ENCODE data around the gene MYL4.
"Not testable (repeated sequence)": the region's sequence is repeated elsewhere in the genome, so short reads cannot be mapped to it uniquely, and the experiment has no call there.

Gene MYL4

DNA sequence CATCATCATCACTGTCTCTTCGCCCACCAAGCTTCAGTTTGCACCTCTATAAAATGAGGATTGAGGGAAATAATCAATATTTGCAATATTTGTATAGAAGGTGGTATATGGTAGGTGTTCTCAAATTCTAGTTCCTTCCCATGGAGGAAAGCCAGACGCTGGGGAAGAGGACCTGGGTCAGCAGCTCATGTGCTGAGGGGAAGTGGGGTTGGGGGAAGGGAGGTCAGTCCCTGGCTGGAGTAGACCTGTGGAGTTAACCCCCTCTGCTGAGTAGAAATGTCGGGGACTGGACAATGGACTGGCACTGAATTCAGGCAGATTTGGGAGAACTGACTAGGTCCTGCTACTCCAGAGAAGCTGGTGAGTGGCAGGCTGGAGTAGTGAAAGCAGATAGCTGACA, 31.7 kb downstream of the MYL4 start:
- DNase-seq = peak in 4 of 56 donors; percentile 1 to 10 (median 3)

DNA sequence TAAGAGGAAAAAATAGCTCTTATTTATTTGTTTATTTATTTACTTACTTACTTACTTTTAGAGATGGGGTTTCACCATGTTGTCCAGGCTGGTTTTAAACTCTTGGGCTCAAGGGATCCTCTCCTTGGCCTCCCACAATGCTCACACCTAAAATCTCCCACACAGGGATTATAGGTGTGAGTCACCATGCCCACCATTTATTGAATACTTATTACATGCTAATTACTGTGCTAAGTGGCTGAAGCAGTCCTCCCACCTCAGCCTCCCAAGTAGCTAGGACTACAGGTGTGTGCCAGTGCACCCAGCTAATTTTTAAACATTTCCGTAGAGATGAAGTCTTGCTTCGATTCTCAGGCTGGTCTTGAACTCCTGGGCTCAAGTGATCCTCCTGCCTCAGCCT, 33.5 kb downstream of the MYL4 start:
- DNase-seq = no peak

DNA sequence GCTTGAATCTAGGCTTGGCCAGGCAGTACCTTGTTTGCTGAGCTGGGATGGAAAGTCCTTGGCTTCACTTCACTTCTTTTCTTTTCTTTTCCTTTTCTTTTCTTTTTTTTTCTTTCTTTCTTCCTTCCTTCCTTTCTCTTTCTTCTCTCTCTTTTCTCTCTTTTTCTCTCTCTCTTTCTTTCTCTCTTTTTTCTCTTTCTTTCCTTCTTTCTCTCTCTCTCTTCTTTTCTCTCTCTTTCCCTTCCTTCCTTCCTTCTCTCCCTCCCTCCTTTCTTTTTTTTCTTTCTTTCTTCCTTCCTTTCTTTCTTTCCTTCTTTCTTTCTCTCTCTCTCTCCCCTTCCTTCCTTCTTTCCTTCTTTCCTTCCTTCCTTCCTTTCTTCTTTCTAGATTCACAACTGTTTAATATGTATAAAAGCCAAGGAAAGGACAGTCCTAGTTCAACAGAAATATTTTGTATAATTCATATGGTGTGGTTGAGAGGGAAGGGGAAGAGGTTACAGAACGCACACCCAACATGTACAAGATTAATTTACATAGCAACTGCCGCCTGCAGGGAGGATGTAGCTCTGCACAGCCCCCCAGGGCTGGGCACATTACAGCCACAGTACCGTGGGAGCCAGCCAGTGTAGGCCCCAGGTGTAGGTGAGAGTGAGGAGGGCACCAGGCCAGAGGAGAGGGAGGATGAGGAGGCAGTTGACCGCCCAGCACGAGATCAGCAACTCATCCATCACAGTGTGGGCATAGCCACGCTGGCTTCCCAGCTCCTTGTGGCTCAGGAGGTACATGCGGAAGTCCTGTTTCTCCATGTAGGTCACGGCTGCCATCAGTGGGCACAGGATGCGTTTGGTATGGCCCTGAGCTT, 34.8 kb downstream of the MYL4 start:
- DNase-seq = no peak

DNA sequence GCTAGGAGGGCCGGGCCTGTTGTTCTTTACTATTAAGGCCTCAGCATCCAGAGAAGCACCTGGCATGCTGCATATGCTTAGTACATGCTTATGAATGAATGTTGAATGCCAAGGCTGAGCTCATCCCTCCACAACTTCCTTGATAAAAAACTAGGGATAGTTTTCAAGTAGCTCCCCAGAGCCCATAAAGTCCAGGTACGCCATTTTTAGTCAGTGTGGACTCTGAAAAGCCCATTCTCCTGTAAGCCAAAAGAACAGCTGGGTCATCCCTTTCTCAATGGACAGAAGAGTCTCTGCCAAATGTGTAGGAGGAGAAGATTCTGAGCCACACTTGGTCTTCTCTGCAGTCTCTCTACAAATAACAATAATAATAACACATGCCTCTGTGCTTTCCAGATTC, 35.5 kb downstream of the MYL4 start:
- no peak for DNase-seq

DNA sequence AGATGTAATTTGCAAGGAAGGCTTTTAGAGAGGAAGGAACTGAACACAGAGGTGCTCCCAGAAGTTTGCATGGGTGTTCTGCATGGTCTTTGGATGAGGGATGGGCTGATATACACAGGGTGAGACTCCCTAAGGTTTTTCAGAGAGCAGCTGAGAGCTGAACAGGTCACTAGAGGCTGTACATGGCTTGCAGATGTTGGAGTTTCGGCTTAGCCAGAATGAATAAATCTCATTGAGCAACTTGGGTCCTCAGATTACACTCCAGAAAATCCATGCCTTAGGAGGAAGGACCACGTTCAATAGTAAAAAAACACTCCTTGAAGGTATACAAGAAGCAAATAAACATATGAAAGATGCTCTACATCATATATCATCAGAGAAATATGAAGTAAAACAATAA, 37.0 kb downstream of the MYL4 start:
- no peak for DNase-seq

DNA sequence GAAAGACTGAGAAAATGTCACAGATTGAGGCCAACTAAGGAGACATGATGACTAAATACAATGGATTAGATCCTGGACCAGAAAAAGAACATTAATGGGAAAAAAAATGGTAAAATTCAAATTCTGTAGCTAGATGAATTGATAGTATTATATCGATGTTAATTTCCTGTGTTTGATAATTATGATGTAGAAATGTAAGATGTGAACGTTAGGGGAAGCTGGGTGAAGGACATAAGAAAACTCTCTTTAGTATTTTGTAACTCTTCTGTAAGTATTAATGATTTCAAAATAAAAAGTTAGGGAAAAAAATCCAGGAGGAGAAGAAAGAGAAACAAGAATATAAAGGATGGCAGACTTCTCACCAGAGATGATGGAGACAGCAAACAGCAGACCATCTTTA, 41.7 kb downstream of the MYL4 start:
- DNase-seq = no peak

DNA sequence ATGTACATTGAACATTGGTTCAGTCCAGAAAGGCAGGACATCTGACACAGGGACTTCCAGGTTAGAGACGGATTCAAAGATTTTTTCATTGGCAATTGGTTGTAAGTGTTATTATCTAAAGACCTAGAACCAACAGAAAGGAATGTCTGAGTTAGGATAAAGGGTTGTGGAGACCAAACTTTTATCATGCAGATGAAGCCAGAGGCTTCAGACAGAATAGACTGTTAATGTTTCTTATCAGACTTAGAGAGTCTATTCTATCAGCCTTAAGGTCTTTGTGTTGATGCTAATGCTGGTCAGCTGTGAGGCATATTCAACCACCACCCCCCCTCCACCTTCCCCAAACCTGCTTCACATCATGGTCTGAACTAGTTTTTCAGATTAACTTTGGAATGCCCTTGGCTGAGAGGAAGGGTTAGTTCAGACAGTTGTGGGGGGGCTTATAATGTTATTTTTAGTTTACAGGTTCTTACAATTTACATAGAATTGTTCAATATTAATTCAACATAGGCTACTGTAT, 42.3 kb downstream of the MYL4 start:
- DNase-seq = no peak

DNA sequence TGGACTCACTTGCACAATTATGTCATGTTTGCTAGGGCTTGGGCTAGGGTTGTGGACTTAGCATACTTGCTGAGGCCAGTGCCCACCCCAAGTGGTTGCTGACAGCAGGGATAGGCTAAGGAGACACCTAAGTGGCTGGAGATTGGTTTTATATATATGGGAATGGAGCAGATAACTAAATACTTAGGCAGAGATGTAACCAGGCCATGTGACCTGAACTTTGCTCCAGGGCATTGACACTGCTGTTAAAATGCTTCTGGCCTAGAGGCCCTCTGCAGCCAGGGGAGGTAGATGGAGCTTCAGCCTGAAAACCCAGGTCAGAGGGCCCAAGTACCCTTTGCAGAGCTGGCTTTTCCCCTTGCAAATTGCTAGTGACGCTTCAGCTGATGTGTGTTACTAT, 43.1 kb downstream of the MYL4 start:
- DNase-seq = no peak

DNA sequence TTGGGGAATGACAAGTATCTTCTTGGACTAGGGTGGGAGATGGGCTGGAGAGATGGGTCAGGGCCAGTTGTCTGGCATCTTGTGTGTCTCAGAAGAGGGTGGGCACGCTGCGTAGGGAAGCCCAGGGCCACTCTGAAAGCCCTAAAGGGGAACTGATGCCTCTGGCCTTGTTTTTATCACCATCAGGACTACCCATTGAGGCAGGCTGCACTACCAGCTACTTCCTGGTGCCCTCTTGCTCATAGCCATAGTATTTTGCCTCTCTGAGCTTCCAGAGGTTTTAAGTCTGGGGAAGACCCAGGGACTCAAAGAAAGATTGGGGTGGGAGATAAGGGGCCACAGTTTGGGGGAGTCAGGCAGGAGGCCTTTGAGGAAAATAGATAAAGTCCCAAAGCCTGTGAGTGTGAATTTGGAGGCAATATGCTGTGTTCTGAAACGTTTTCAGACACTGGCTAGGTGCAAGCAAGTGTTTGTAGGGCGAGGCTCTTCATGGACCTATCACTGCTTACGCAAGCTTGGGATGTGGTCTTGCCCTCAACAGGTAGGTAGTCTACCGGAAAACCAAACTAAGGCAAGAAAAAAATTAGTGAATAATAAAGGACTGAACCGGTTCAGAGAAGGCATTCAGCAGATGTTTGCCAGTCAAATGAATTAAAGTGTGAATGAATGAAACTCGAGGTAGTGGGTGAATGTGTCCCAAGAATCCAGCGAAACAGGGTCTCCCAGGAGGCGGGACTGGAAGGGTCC, 43.8 kb downstream of the MYL4 start:
- DNase-seq = no peak

DNA sequence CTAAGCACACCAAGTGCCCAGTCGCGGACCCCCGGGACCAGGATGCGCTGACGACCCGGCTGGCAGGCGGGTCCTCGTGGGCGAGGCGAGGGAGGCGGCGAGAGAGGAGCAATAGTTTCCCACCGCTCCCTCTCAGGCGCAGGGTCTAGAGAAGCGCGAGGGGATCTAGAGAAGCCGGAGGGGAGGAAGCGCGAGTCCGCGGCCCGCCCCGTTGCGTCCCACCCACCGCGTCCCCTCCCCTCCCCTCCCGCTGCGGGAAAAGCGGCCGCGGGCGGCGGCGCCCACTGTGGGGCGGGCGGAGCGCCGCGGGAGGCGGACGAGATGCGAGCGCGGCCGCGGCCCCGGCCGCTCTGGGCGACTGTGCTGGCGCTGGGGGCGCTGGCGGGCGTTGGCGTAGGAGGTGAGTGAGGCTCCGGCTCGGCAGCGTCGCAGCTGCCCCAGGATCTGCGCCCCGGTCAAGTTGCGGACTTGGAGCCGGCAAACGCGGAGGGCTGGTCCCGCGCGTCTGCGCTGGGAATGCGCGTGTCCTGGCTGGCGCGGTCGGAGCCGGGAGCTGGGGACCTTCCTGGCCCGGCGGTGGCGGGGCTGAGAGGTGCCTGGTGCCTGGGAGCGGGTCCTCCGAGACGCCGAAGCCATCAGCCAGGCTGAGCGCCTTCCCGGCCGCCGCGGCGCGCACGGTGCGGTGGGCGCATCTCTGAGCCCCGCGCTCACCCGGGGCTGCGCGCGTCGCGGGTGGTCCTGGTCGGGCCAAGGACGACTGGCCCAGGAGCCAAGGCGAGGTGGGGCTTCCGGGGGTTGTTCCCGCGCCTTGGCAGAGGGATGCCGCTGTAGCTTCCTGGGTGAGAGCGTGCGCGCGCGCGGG, 44.6 kb downstream of the MYL4 start, which contains the start of gene ITGB3:
TSS of gene ITGB3 (plus strand) at position 287 of the 862 bp plus-strand sequence. CDS start at position 322, 35 bp downstream.
- DNase-seq = peak in 31 of 56 donors; percentile 2 to 64 (median 19)

DNA sequence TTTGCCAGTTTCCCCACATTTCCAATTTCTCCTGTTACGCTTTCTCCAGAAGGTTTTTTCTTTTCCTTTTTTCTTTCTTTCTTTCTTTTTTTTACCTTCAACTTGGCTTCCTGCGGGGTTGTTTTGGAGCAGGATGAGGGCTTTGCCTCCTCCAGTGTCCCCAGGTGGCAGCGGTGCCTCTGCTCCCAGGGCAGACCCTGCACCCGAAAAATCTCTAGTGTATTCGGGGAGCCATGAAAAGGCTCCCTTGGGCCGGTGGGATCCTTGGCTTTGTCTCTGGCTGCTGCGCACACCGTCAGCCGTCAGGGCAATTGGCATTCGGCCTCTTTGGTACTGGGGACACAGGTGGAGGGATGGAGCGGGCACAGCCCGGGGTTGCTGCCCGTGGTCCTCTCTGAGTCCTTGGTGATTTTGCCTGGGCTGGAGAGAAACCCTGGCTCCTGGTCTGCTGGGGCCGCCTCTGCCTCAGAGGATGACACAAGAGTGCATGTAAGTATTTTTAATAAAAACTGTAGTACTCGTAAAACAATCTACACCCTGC, 45.3 kb downstream of the MYL4 start:
- no peak for DNase-seq

DNA sequence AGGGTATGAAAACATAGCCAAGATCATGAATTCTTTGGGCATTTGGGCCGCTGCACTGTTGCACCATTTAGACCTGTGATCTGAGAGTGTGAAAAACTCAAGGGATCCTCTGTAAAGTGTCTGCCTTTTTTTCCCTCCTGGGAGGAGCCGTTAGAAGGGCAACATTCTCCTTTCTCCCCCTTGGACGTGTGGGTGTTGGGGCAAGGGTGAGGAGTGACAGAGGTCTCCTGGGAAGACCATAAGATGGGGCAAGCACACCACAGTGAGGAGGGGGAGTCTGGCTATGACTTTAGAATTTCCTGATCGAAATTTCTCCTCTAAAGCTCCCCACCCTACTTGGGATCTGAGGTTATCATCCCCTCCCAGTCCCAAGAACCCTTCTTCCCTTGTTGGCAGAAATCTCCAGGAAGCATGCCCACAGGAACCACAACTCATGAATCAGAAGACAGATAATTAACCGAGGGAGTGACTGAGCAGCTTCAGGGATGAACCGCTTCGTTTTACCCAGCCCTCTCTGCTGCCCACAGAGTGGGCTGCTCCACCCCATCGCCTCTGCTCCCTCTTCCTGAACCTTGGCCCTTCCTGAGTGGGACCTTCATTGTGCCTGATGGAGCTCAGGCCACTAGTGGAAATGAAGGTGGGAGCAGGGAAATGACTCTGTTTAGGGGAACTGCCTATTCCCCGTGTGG, 48.6 kb downstream of the MYL4 start:
- no peak for DNase-seq

DNA sequence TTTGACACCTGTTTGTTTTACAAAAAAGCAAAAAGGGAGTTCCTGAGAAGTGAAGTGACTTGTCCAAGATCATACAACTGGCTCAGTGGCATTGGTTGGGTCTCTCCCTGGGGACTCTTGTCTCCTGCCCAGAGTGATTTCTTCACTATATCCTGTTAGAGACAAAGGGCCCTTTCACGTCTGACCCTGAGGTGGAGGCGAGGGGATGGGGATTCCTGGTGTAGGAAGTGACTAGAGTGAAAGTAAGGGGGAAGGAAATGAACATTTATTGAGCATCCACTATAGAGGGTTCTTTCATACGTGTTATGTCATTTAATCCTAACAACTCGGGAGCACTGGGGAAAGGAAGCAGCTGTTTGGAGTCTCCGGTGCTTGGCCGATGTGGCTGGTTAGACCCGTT, 53.4 kb downstream of the MYL4 start:
- no peak for DNase-seq

DNA sequence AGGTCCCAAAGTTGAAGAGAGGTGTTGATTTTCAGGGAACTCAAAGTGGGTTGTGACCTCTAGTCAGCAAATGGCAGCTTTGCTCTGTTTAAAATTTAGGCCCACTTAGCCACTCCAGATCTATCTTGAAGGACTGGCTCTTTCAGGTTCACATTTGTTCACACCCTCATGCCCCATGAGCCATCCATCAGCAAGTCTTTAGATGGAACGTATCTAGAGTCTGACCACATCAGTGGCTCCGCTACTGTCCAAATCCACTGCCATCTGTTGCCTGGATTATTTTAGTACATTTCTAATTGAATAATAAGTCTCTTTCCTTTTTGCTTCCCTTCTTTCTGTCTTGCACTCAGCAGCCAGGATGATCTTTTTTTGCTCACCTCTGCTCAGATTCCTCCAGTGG, 55.0 kb downstream of the MYL4 start:
- DNase-seq = no peak

DNA sequence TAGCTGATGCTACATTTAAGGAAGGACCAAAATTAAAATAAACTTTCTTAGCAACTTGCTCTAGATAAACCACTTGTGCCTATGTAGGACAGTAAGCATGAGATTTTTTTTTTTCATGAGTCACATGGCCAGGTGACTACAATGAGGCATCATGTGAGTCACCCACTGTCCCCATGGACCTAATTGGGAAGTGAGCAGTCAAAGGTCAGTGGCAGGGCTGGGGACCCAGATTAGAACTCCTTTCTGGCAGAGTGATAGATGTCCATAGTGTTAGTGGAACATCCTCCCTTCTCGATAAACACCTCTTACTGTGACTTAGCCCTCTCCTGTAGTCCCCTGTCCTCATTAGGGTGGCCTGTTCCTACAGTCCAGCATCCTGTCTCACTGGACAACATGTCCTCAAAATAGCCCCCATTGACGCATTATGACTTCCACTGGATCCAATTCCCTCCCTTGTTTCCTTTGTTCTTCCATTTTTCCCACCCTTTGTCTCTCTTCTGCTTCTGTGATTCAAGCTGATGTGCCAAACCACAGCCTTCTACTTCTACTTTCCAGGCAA, 56.9 kb downstream of the MYL4 start:
- no peak for DNase-seq

DNA sequence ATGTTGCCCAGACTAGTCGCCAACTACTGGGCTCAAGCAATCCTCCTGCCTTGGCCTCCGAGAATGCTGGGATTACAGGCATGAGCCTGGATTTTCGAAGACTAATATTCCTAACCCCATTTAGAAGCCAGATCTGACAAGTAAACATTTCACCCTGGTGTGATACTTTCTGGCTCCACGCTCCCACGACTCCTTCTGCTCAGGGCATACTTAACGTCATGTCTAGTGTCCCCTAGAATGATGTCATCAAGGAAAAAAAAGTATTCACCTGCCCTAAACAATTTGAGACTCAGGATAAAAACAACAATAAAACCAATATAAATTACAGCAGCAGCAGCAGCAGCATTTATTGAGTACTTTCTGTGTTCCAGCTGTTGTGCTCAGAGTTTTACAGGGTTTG, 57.6 kb downstream of the MYL4 start:
- DNase-seq = no peak

DNA sequence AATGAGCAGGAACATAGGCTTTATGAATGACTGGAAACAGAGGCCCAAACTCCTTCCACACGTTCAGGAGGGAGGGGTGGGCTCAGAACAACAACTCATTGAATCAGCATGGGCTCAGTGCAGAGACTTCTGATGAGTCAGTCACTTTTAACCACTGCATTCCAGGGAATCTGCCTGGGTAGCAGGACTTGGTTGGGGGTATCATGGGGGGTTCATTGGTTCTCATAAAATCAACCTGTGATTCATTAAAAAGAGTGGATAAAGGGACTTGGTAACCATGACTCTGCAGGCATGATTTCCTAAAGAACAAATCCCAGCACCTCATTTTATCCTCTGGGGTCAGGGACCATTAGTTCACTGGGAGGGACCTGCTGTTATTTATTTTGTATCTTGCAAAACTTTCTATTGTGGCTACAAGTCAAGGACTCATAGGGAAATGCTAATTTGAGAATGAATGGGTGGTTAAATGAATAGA, 58.2 kb downstream of the MYL4 start:
- DNase-seq = no peak

DNA sequence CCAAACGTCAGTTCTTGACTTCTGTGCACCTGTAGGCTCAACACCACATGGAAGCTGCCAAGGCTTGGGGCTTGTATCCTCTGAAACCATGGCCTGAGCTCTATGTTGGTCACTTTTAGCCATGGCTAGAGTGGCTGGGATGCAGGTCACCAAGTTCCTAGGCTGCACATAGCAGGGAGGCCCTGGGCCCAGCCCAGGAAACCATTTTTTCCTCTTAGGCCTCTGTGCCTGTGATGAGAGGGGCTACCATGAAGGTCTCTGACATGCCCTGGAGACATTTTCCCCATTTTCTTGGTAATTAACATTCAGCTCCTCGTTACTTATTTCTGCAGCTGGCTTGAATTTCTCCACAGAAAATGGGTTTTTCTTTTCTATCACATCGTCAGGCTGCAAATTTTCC, 59.8 kb downstream of the MYL4 start:
- not testable (repeated sequence) for DNase-seq

DNA sequence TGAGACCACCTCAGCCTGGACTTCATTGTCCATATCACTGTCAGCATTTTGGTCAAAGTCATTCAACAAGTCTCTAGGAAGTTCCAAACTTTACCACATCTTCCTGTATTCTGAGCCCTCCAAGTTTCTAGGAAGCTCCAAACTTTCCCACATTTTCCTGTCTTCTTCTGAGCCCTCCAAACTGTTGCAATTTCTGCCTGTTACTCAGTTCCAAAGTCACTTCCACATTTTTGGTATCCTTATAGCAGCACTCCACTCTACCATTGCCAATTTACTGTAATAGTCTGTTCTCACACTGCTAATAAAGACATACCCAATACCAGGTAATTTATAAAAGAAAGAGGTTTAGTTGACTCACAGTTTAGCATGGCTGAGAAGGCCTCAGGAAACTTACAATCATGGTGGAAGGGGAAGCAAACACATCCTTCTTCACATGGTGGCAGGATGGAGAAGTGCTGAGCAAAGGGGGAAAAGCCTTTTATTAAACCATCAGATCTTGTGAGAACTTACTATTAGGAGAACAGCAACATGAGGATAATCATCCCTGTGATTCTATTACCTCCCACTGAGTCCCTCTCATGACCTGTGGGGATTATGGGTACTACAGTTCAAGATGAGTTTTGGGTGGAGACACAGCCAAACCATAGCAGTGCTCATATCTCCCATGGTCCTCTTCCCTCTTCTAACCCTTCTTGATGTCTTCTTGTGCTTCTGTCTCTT, 60.6 kb downstream of the MYL4 start:
- not testable (repeated sequence) for DNase-seq
